Measurements from ENCODE around the gene JTB. TPM values are rescaled to one million over a fixed set of nuclear protein-coding genes. Genes with fewer than 3 reads are reported as not detected.

Gene JTB
- total RNA-seq, 2 experiments from 2014 or later, result 127 to 156 TPM

DNA sequence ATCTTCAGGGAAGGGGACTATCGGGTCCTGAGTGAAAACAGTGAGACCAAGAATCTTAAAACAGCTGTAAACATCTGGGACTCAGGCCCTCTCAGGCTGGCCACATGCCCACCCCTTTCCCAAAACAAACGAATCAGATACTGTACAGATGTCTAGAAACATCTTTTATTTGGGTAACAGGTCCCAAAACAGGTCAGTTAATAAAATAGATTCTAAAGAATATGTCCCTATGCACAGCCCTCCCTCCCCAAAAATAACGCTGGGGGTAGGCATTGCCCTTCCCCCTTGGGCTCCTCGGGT is 18.6 kb downstream of the JTB start:
- Mint-ChIP-seq H3K4me1 (peaks cover 60% of the 10 kb centered on the region), H3K4me3 (peak overlapping the region; percentile 97), H3K36me3 (peaks cover 26% of the 10 kb centered on the region), H3K27ac (peak overlapping the region; percentile 98), H3K9me3 (ENCODE audit: low read depth) (no peaks in the 10 kb centered on the region), H3K27me3 (no peaks in the 10 kb centered on the region)
- CTCF ChIA-PET, result interaction anchor here (0.7 to 5.0 kb wide), 8 partner anchors 9 to 175 kb away, joined by 3 to 46 read pairs (median 4); partner anchors contain the start of genes CREB3L4, DENND4B, JTB and RAB13
- DNase-seq (no peak), ATAC-seq (no peak)

DNA sequence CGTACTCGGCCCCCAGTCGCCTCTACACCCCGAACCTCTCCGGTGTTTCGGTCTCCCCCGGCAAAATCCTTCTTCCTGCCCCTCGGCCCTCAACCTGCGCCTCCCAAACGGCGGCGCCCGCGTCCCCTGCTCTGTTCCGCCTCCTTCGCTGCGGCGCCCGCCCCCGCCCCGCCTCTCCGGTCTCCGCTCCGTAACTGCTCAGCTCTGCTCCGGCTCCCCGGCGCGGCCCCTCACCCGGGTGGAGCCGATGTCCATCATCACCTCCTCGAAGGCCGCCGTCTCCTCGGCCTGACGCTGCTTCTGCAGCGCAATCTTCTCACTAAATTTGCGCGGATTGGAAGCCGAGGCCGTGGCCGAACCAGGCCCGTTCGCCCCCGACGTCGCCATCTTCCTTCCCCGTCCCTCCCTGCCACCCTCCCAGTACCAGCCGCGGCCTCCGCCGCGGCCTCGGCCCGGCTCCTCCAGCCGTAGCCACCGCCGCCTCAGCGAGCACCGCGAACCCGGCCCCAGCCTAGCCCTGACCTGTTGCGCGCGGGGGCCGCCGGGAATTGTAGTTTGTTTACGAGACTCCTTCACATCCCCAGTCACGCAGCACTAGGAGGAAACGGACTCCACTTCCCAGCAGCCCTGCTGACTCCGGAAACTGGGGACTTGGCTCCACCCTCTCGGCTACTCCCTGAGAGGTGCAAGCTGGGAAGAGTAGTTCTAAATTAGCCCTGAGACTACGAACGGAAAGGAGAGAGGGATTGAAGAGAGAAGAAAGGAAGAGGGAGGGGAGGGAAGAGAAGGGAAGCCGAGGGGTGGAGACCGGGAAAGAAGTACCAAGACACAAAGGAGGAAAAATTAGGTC is 19.1 kb downstream of the JTB start, which contains the start of gene CRTC2:
Gene CRTC2 (minus strand): TSS at position 502 of the 850 bp plus-strand sequence. CDS start 115 bp downstream, at position 387.
- CTCF ChIA-PET, result interaction anchor here (0.7 to 5.0 kb wide), 10 partner anchors 9 to 175 kb away, joined by 3 to 46 read pairs (median 5); partner anchors contain the start of genes CREB3L4, DENND4B, JTB and RAB13
- H3K36me3 Mint-ChIP-seq, result peaks cover 26% of the 10 kb centered on the region
- no peaks in the 10 kb centered on the region for H3K9me3 Mint-ChIP-seq (ENCODE audit: low read depth)
- H3K4me1 Mint-ChIP-seq, result peaks cover 57% of the 10 kb centered on the region
- ATAC-seq (peak; percentile 87), DNase-seq (peak; percentile 100)
- peak within 1 kb of the TSS; percentile 97 for H3K4me3 Mint-ChIP-seq
- peak within 1 kb of the TSS; percentile 98 for H3K27ac Mint-ChIP-seq
- no peaks in the 10 kb centered on the region for H3K27me3 Mint-ChIP-seq

DNA sequence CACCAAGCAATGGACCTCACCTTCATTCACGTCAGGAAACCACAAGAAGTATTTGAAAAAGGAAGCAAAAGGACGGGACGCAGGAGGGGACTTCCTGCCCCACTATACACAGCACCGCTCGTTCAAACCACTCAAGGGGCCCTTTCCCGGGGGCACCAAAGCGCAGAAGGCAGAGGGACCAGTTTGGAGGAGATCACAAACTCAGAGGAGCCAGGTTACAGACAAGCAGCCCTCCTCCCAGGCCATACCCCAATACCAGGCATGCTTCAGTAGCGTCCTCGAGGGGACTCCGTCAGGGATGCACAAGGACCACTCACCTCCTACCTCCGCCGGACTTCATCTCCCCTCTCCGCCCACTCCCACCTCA is 19.7 kb downstream of the JTB start:
- CTCF ChIA-PET, result interaction anchor here (1.5 to 5.0 kb wide), 5 partner anchors 9 to 161 kb away, joined by 4 to 46 read pairs (median 11); partner anchors contain the start of genes CREB3L4, DENND4B and JTB
- DNase-seq, result peak; percentile 72
- Mint-ChIP-seq H3K36me3 (peaks cover 26% of the 10 kb centered on the region), H3K4me1 (peaks cover 56% of the 10 kb centered on the region), H3K9me3 (ENCODE audit: low read depth) (no peaks in the 10 kb centered on the region), H3K27ac (peak overlapping the region; percentile 98), H3K27me3 (no peaks in the 10 kb centered on the region), H3K4me3 (peak overlapping the region; percentile 97)
- peak; percentile 18 for ATAC-seq

DNA sequence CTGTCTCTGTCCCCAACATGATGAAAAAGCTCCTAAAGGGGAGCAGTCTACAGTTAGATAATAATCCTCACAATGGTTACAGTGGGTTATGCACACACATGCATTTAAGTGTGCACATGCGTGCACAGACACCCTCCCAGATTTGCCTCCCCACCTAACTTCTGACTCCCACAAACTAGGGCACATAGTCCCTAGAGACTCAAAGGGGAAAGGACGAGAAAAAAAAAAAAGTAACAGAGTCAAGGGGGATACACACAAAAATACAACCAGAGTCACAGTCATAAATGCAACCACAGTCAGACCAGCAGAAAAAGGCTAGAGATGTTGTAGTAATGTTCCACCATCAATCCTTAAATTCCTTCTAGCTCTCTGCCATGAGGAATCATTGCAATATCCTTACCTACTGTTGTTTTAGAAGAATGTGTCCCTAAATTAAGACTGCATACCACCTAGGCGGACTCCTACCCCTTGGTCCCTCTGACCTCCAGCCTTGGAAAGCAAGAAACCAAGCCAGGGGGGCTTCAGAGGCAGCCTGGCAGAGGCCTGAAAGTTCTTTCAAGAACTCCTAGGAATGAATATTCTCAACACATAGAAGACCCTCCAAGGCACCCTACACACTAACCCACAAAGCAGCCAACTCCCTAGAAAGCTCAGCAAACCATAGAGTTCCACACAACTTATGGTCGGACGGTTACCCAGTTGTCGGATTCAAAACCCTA is 20.3 kb downstream of the JTB start:
- CTCF ChIA-PET, result interaction anchor here (0.8 to 5.0 kb wide), 8 partner anchors 8 to 36 kb away, joined by 3 to 46 read pairs (median 8); partner anchors contain the start of genes CREB3L4, DENND4B, JTB and RAB13
- DNase-seq, result no peak
- Mint-ChIP-seq H3K4me3 (peak overlapping the region; percentile 97), H3K4me1 (peaks cover 51% of the 10 kb centered on the region), H3K36me3 (peaks cover 31% of the 10 kb centered on the region), H3K9me3 (ENCODE audit: low read depth) (no peaks in the 10 kb centered on the region), H3K27ac (peak overlapping the region; percentile 98), H3K27me3 (no peaks in the 10 kb centered on the region)
- no peak for ATAC-seq

DNA sequence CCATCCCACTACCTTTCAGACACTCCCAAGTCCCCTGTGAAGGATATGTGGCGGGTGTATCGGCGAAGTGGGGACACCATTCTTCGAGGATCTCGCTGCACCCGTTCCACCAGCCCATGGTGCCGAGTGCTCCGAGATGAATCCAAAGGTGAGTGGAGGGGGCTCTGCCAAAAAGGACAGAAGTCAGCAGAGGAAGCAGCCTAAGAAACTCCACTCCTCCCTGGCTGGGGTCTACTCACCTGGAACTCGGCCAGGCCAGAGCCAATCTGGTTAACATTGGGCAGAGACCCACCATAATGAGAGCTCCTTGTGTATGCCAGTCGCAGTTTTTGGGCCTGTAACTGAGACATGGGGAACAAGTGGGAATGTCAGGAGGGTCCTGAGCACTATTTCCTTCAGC is 22.6 kb downstream of the JTB start:
- Mint-ChIP-seq H3K4me1 (peaks cover 37% of the 10 kb centered on the region), H3K36me3 (peaks cover 37% of the 10 kb centered on the region), H3K27me3 (no peaks in the 10 kb centered on the region), H3K4me3 (no peak overlapping the region), H3K27ac (no peak overlapping the region), H3K9me3 (ENCODE audit: low read depth) (no peaks in the 10 kb centered on the region)
- DNase-seq, result no peak
- no peak for ATAC-seq
- CTCF ChIA-PET, result interaction anchor here (1.0 kb wide), 1 partner anchor 10 kb away, joined by 3 read pairs; no protein-coding TSS in a partner anchor

DNA sequence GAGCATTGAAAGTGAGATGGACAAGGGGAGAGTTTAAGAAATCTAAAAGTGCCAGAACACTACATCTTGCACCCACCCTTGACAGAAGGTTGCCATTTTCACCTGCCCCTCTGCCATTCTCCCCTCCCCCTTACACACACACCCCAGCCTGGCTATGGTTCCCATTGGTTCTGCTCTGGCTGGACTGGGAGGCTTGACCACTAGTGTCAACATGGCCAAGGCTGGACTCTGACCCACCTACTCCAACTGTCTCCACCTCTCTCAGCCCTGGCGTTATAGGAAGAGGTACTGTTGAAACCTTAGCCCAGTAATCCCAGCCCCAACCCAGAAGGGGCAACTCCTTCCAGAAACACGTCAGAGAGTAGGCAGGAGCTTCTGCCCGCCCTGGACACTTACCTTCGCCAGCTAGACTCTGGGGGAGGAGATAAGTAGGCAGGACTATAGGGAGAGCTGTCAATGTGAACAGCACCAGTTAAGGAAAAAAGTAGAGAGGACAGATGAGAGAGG is 23.6 kb downstream of the JTB start:
- no peak for DNase-seq
- H3K4me3 Mint-ChIP-seq, result no peak overlapping the region
- ATAC-seq, result no peak
- H3K9me3 Mint-ChIP-seq (ENCODE audit: low read depth), result no peaks in the 10 kb centered on the region
- H3K36me3 Mint-ChIP-seq, result peaks cover 36% of the 10 kb centered on the region
- no peaks in the 10 kb centered on the region for H3K27me3 Mint-ChIP-seq
- H3K27ac Mint-ChIP-seq, result peak overlapping the region; percentile 54
- peaks cover 32% of the 10 kb centered on the region for H3K4me1 Mint-ChIP-seq
- CTCF ChIA-PET, result interaction anchor here (0.9 to 1.0 kb wide), 3 partner anchors 9 to 32 kb away, joined by 3 to 4 read pairs (median 3); partner anchors contain the start of genes CREB3L4 and RAB13

DNA sequence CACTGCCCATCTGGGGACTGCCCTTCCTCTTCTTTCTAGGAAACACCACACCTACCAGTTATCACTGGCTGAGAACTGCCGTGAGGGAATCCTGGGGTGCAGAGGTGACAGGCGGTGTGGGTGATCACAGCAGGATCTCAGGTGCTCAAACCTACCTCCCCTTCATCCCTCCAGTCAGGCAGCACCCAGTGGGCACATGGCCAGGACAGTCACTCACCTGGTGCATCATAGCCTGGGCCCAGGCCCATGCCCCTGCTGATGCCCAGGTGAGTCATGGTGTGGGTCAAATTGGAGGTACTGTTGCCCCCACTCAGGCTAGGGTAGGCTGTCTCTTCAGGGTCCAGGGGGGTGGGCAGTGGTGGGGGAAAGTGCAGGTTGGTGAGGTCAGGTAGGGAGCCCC is 25.7 kb downstream of the JTB start:
- no peaks in the 10 kb centered on the region for H3K9me3 Mint-ChIP-seq (ENCODE audit: low read depth)
- DNase-seq, result no peak
- CTCF ChIA-PET, result no interaction called here
- no peak overlapping the region for H3K4me3 Mint-ChIP-seq
- peak overlapping the region; percentile 8 for H3K27ac Mint-ChIP-seq
- ATAC-seq, result no peak
- peaks cover 28% of the 10 kb centered on the region for H3K4me1 Mint-ChIP-seq
- peaks cover 38% of the 10 kb centered on the region for H3K36me3 Mint-ChIP-seq
- H3K27me3 Mint-ChIP-seq, result no peaks in the 10 kb centered on the region

DNA sequence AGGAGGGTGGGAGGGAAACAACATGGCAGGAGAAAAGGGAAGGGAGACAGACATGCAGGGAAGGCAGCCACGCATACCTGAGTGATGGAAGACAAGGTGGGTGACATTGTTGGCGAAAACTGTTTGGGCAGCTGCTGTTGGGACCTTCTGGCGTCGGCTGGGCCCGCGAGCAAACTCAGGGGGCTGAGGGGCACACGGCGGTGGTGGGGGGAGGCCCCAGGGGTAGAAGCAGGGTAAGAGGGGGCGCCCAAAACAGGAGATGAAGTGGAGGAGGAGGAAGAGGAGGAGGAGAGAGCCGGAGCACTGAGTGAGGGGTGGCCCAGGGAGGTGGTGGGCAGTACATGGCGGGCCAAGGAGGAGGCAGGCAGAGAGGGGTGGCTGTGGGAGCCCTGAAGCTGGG is 26.3 kb downstream of the JTB start:
- H3K27ac Mint-ChIP-seq, result no peak overlapping the region
- ATAC-seq, result no peak
- CTCF ChIA-PET, result no interaction called here
- H3K4me3 Mint-ChIP-seq, result no peak overlapping the region
- peaks cover 38% of the 10 kb centered on the region for H3K36me3 Mint-ChIP-seq
- no peaks in the 10 kb centered on the region for H3K9me3 Mint-ChIP-seq (ENCODE audit: low read depth)
- no peak for DNase-seq
- H3K4me1 Mint-ChIP-seq, result peaks cover 24% of the 10 kb centered on the region
- H3K27me3 Mint-ChIP-seq, result no peaks in the 10 kb centered on the region

DNA sequence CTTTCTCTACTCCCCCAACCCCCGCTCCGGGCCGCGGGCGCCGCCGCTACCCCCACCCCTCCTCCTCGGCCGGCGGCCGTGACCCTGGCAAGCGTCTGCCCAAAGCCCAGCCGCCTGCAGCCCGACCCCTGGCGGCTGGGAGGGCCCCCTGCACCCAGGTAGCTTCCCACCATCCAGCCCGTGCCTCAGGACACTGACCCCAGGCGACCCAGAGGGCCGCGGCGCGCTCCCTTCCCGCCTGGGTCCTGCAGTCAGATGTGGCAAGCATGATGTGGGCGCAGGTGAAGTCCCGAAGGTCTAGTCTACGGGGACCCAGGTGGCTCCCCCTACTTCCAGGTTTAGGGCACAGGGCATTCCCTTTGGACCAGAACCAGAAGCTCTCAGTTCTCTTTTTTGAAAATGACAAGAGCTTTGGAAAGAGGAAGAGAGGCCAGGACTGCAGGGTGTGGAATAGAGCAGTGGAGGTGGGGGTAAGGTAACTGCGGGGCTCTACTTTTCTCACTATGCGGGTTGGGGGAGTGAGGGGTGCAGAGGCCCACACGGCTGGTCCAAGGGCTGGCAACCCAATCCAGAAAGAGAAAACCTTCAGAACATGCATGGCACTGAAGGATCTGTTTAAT is 30.7 kb downstream of the JTB start, which contains the start of gene DENND4B:
Gene DENND4B (minus strand): TSS at position 97 of the 620 bp plus-strand sequence. CDS start 2,344 bp downstream, outside the sequence.
- DNase-seq, result peak; percentile 83
- peak; percentile 72 for ATAC-seq

DNA sequence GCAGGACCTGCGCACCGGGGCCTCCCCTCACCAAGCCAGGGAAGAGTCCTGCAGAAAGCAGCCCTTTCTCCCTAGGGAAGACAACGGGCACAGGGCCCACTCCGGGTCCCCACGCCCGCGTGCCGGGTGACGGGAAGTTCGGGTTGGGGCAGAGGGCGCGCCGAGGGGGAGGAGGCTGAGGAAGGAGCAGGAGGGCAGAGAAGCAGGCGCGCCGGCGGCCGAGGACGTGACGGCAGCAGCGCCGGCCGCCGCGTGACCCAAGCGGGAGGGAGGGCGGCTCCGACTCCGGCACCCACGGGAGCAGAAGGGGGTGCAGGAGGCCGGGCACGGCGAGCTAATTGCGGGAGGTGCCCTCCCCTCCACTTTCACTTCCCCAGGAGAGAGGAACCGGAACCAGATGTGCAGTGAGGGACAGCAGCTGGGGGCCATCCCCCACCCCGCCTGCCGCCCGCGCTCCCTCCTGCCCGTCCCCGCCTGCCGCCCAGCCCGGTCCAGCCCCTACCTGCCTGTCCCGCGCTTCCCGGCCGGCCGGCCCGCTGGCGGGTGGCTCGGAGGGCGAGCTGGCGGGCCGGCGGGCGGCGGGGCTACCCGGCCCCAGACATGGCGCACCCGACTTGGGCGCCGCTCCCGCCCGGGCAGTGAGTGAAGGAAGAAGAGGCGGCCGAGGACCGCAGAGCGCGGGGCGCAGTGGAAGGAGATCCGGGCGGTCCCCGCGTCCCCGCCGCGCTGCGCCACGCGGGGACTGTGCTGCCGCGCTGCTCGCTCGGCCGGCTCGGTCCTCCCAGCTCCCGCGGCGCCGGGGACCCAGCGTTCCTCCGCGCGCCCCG is 31.5 kb downstream of the JTB start:
- Mint-ChIP-seq H3K4me1 (peaks cover 27% of the 10 kb centered on the region), H3K4me3 (peak overlapping the region; percentile 83), H3K36me3 (peaks cover 37% of the 10 kb centered on the region), H3K9me3 (ENCODE audit: low read depth) (no peaks in the 10 kb centered on the region), H3K27me3 (no peaks in the 10 kb centered on the region), H3K27ac (peak overlapping the region; percentile 98)
- peak; percentile 85 for DNase-seq
- CTCF ChIA-PET, result interaction anchor here (0.6 to 5.1 kb wide), 27 partner anchors 9 to 672 kb away, joined by 3 to 61 read pairs (median 4); partner anchors contain the start of genes CREB3L4, CRTC2, GATAD2B and JTB
- ATAC-seq, result peak; percentile 52

More for the DNA sequence above, 30.7 kb downstream of the JTB start, which contains the start of gene DENND4B:
- Mint-ChIP-seq H3K27me3 (no peaks in the 10 kb centered on the region), H3K4me3 (peak within 1 kb of the TSS; percentile 83), H3K4me1 (peaks cover 27% of the 10 kb centered on the region), H3K9me3 (ENCODE audit: low read depth) (no peaks in the 10 kb centered on the region), H3K27ac (peak within 1 kb of the TSS; percentile 98), H3K36me3 (peaks cover 35% of the 10 kb centered on the region)
- CTCF ChIA-PET, result interaction anchor here (0.6 to 5.1 kb wide), 26 partner anchors 11 to 671 kb away, joined by 3 to 61 read pairs (median 5); partner anchors contain the start of genes CREB3L4, CRTC2, GATAD2B and JTB

DNA sequence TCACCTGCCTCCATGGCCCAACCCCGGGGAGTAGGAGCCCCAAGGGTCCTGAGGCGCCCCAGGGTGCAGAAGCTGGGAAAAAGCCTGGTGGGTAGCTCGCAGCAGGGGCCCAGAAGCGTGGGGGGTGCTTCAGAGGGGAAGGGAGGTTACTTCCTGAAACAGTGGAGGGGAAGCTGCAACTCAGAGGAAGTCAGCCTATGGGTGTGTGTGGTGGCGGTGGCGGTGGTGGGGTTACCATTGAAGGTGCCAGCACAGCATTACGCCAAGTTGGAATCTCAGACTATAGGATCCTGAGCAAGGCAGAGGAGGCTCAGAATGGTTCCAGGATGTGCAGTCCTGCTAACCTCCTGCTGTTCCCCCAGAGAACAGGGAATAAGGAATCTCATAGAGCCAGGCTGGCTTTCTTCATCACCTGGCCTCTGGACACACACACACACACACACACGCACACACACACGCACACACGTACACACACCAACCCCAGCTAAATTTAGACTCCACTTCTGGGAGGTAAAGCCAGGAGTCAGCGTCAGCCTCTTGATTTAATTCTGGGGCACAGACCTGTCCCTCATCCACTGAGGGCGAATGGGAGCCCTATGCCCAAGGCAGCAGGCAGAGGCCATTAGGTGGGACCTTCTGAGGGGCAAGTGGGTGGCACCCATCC is 32.2 kb downstream of the JTB start:
- CTCF ChIA-PET, result interaction anchor here (0.6 to 5.1 kb wide), 22 partner anchors 9 to 273 kb away, joined by 3 to 61 read pairs (median 7); partner anchors contain the start of genes CREB3L4, CRTC2, GATAD2B and JTB
- Mint-ChIP-seq H3K27ac (peak overlapping the region; percentile 98), H3K36me3 (peaks cover 37% of the 10 kb centered on the region), H3K9me3 (ENCODE audit: low read depth) (no peaks in the 10 kb centered on the region), H3K4me3 (peak overlapping the region; percentile 83), H3K27me3 (no peaks in the 10 kb centered on the region), H3K4me1 (peaks cover 27% of the 10 kb centered on the region)
- peak; percentile 95 for DNase-seq
- ATAC-seq, result peak; percentile 70

All from activated CD8-positive, alpha-beta memory T cell treated with anti-CD3 and anti-CD28 coated beads, Interleukin-2, amount 10 ng/mL, durations not matched to agents 7 days and 5 days (primary cell).